Measurements from ENCODE around the gene AK2.
A peak's percentile ranks its signal among the peaks of the same experiment; 100 is the strongest.

The AK2 gene

DNA sequence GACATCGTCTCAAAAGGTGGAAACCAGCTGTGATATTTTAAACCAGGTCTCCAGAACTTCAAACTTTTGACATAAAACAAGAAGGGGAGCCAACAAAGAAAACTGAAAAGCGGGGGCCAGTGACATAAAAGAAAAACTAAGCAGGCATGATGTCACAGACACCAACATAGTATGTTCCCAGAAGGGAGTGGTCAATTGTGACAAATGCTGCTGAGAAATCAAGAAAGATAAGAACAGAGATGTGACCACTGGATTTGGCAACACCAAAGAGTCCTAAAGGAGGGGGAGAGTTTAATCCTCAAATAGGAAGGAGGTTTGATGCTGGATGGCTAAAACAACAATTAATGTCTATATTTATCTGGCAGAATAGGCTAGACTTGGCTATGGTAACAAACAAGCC lies 69.8 kb downstream of the AK2 start:
- Histone ChIP-seq H3K27ac (ENCODE audit: low read length) (no peak overlapping the region), H3K36me3 (replicated peaks; ENCODE audit: insufficient read depth, low read length) (no peaks in the 10 kb centered on the region), H3K4me2 (ENCODE audit: low read depth, low read length) (no peak overlapping the region), H3K4me1 (ENCODE audit: low read length) (peaks cover 13% of the 10 kb centered on the region; the same call in 1 of the 2 replicates), H3K4me3 (ENCODE audit: low read length) (no peak overlapping the region), H3K27me3 (replicated peaks; ENCODE audit: insufficient read depth, low read length) (0 out of 2 replicates have a peak, but pooled peaks cover under 1% of the 10 kb centered on the region), H3K9me2 (replicated peaks; ENCODE audit: insufficient read depth, low read length) (no peaks in the 10 kb centered on the region), H3F3A (ENCODE audit: insufficient read depth, low read length) (peaks cover 14% of the 10 kb centered on the region), H4K20me1 (ENCODE audit: insufficient read depth, low read length) (no peaks in the 10 kb centered on the region), H3K9me3 (replicated peaks; ENCODE audit: insufficient read depth, low read length) (no peaks in the 10 kb centered on the region), H3K79me2 (ENCODE audit: low read length) (peaks cover 17% of the 10 kb centered on the region), H2AFZ (ENCODE audit: low read length) (no peak overlapping the region), H3K9ac (ENCODE audit: low read length) (no peak overlapping the region)
- TF ChIP-seq, protein P1, sequence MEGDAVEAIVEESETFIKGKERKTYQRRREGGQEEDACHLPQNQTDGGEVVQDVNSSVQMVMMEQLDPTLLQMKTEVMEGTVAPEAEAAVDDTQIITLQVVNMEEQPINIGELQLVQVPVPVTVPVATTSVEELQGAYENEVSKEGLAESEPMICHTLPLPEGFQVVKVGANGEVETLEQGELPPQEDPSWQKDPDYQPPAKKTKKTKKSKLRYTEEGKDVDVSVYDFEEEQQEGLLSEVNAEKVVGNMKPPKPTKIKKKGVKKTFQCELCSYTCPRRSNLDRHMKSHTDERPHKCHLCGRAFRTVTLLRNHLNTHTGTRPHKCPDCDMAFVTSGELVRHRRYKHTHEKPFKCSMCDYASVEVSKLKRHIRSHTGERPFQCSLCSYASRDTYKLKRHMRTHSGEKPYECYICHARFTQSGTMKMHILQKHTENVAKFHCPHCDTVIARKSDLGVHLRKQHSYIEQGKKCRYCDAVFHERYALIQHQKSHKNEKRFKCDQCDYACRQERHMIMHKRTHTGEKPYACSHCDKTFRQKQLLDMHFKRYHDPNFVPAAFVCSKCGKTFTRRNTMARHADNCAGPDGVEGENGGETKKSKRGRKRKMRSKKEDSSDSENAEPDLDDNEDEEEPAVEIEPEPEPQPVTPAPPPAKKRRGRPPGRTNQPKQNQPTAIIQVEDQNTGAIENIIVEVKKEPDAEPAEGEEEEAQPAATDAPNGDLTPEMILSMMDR (IDR thresholded peaks at IDR 0.05; ENCODE audit: low read length), result no peak
- TF ChIP-seq EZH2phosphoT487 (IDR thresholded peaks at IDR 0.05; ENCODE audit: low read length), result no peak
- no peak for TF ChIP-seq EZH2 (optimal IDR thresholded peaks at IDR 0.05; ENCODE audit: low read depth, low read length)
- no peak for DNase-seq

DNA sequence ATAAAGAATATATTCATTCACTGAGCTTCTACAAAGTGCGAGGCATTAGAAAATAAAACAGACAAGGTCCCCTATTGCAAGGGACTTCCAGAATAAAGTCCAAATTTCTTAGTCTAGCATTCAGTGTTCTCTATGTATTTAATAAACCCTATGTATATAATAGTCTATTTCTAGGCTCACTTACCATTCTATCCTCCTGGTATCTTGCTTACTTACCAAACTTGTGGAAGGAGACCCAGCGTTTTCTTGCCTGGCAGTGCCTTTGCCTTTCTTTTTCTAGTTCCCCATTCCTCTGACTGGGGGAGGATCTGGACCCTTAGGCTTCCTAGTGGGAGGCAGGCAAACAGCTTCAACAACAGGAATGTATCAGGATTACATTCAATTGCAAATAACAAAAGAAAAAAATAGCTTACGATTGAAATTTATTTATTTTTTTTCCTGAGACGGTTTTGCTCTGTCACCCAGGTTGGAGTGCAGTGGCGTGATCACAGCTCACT lies 71.4 kb downstream of the AK2 start:
- no peak overlapping the region for H3K9ac ChIP-seq (ENCODE audit: low read length)

GRCh38 chr1:32964461-32965250 lies 72.0 kb downstream of the AK2 start, which contains the start of gene RNF19B:
Gene RNF19B, minus strand, starts transcription at chr1:32964809. Its CDS starts 124 bp downstream, at chr1:32964685.
- H3K27me3 ChIP-seq (replicated peaks; ENCODE audit: insufficient read depth, low read length), result no peaks in the 10 kb centered on the region
- peaks cover 16% of the 10 kb centered on the region; the same call in 1 of the 2 replicates for H3K4me1 ChIP-seq (ENCODE audit: low read length)
- H4K20me1 ChIP-seq (ENCODE audit: insufficient read depth, low read length), result no peaks in the 10 kb centered on the region
- TF ChIP-seq, protein P1 (IDR thresholded peaks at IDR 0.05; ENCODE audit: low read length), result no peak
- TF ChIP-seq EZH2phosphoT487 (IDR thresholded peaks at IDR 0.05; ENCODE audit: low read length), result no peak
- TF ChIP-seq EZH2 (optimal IDR thresholded peaks at IDR 0.05; ENCODE audit: low read depth, low read length), result no peak
- no peaks in the 10 kb centered on the region for H3K36me3 ChIP-seq (replicated peaks; ENCODE audit: insufficient read depth, low read length)
- peaks cover 36% of the 10 kb centered on the region for H3K79me2 ChIP-seq (ENCODE audit: low read length)
- H3K9me2 ChIP-seq (replicated peaks; ENCODE audit: insufficient read depth, low read length), result no peaks in the 10 kb centered on the region
- peak within 1 kb of the TSS; percentile 71 for H2AFZ ChIP-seq (ENCODE audit: low read length)
- peak; percentile 95 for DNase-seq
- peak within 1 kb of the TSS; percentile 52; the same call in 1 of the 2 replicates for H3K9ac ChIP-seq (ENCODE audit: low read length)
- H3K4me3 ChIP-seq (ENCODE audit: low read length), result peak within 1 kb of the TSS; percentile 81
- H3K4me2 ChIP-seq (ENCODE audit: low read depth, low read length), result peak within 1 kb of the TSS; percentile 69
- H3K9me3 ChIP-seq (replicated peaks; ENCODE audit: insufficient read depth, low read length), result no peaks in the 10 kb centered on the region
- H3F3A ChIP-seq (ENCODE audit: insufficient read depth, low read length), result peaks cover 14% of the 10 kb centered on the region
- peak within 1 kb of the TSS; percentile 53; the same call in 1 of the 2 replicates for H3K27ac ChIP-seq (ENCODE audit: low read length)

More for the DNA sequence above, 71.4 kb downstream of the AK2 start:
- peak overlapping the region; percentile 54 for H3K4me3 ChIP-seq (ENCODE audit: low read length)
- no peaks in the 10 kb centered on the region for H4K20me1 ChIP-seq (ENCODE audit: insufficient read depth, low read length)
- peak overlapping the region; percentile 25; the same call in 1 of the 2 replicates for H3K27ac ChIP-seq (ENCODE audit: low read length)
- TF ChIP-seq, protein P1 (IDR thresholded peaks at IDR 0.05; ENCODE audit: low read length), result no peak
- no peak for TF ChIP-seq EZH2 (optimal IDR thresholded peaks at IDR 0.05; ENCODE audit: low read depth, low read length)
- no peak for TF ChIP-seq EZH2phosphoT487 (IDR thresholded peaks at IDR 0.05; ENCODE audit: low read length)
- H2AFZ ChIP-seq (ENCODE audit: low read length), result peak overlapping the region; percentile 71
- peaks cover 16% of the 10 kb centered on the region; the same call in 1 of the 2 replicates for H3K4me1 ChIP-seq (ENCODE audit: low read length)
- no peaks in the 10 kb centered on the region for H3K36me3 ChIP-seq (replicated peaks; ENCODE audit: insufficient read depth, low read length)
- H3K79me2 ChIP-seq (ENCODE audit: low read length), result peaks cover 31% of the 10 kb centered on the region
- no peaks in the 10 kb centered on the region for H3K9me2 ChIP-seq (replicated peaks; ENCODE audit: insufficient read depth, low read length)
- no peaks in the 10 kb centered on the region for H3K9me3 ChIP-seq (replicated peaks; ENCODE audit: insufficient read depth, low read length)
- peak overlapping the region; percentile 61 for H3K4me2 ChIP-seq (ENCODE audit: low read depth, low read length)
- no peaks in the 10 kb centered on the region for H3K27me3 ChIP-seq (replicated peaks; ENCODE audit: insufficient read depth, low read length)
- H3F3A ChIP-seq (ENCODE audit: insufficient read depth, low read length), result peaks cover 14% of the 10 kb centered on the region
- DNase-seq, result no peak

All from MM.1S (cell line).